Activated gamma-delta T cell treated with anti-CD3 and anti-CD28 coated beads, Interleukin-2, amount 50 U/mL, for 16 hours (primary cell): ENCODE measurements around the gene DUOXA2.
"Not testable (repeated sequence)": the region's sequence is repeated elsewhere in the genome, so short reads cannot be mapped to it uniquely, and the experiment has no call there.

ENCODE experiments used
- DNase-seq: peaks from one replicate; pipeline ENCODE4 v3.0.0-alpha.2; 2020; ENCODE audit warnings: low read depth

DUOXA2 gene

DNA sequence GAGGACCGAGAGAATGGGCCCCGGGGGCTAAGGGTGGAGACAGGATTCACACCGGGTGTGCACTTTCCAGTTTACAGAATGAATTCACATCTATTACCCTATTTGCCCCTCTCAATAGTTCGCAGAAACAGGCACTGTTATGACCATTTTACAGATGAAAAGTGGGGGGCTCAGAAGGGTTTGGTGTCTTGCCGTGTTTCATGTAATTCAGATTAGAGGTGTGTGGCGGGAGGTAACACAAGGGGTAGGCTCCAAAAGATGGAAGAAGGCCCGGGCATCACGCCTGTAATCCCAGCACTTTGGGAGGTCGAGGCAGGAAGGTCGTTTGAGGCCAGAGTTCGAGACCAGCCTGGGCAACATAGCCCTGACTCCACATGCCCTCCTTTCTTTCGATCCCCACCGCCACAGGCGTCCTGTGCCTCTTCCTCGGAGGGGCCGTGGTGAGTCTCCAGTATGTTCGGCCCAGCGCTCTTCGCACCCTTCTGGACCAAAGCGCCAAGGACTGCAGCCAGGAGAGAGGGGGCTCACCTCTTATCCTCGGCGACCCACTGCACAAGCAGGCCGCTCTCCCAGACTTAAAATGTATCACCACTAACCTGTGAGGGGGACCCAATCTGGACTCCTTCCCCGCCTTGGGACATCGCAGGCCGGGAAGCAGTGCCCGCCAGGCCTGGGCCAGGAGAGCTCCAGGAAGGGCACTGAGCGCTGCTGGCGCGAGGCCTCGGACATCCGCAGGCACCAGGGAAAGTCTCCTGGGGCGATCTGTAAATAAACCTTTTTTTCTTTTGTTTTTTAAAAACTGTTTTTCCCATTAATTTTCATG lies 3.4 kb downstream of the DUOXA2 start:
- no peak for DNase-seq

DNA sequence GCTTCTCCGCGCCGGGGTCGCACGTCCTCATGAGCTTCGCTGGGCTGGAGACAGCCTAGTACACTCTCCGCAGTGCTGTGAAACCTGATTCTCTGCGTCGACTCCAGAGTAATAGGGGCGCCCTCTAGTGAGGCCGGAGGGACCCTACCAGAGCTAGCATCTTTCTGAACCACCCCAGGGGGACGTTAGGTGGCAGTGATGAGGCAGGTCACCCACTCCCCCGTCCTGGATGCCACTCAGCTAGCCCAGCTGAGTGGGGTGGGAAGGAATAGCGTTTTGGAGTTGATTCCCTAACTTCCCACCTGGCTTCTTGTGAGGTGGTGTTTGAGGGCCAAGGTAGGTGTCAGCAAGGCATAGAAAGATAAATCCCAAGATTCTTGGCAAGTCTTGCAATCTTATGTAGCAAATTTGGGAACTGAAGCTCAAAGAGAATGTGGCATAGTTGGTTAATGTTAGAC lies 4.0 kb downstream of the DUOXA2 start:
- peak; percentile 74 for DNase-seq

GRCh38 chr15:45118996-45119395 lies 4.9 kb downstream of the DUOXA2 start:
- no peak for DNase-seq

- DNase-seq = no peak
Measured at GRCh38 chr15:45120081-45120972, 6.2 kb downstream of the DUOXA2 start.

GRCh38 chr15:45121020-45121419 lies 6.9 kb downstream of the DUOXA2 start:
- no peak for DNase-seq

GRCh38 chr15:45121706-45122417 lies 7.7 kb downstream of the DUOXA2 start:
- no peak for DNase-seq

DNA sequence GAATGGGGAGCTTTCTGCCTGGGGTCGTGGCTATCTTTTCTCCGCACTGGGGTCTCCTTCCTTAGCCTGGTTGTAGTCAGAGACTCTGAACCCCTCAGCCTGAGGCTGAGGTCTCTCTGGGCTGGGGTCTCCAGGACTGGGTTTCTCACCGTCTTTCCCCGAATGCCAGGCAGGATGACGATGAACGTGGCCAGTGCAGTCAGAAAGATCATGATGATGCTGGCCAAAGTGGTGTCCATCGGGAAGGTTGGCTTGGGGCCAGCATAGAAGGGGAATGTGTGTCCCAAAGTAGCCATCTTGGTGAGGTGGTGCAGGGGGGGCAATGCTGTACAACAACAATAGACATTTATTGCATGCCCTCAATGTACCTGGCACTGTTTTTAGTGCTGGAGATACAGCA lies 8.6 kb downstream of the DUOXA2 start:
- DNase-seq = no peak

DNA sequence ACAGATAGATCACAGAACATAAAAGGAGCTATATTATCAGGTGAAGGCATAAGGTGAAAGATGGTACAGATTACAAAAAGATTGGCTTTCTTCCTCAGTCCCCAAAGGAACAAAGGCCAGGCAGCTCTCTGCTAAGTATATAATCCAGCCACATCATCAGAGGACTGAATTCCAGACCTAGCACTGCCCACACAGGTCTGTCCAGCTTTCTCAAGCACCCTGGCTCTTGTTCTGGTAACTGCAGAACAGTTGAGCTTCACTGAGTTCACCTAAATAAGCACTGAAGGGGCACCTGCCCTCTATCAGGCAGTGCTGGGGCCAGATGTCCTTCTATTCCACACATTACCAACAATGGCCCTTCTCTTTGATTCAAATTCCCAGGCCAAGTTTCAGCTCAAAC lies 9.3 kb downstream of the DUOXA2 start:
- DNase-seq = no peak

GRCh38 chr15:45126535-45127158 lies 12.5 kb downstream of the DUOXA2 start:
- DNase-seq = peak; percentile 26

DNA sequence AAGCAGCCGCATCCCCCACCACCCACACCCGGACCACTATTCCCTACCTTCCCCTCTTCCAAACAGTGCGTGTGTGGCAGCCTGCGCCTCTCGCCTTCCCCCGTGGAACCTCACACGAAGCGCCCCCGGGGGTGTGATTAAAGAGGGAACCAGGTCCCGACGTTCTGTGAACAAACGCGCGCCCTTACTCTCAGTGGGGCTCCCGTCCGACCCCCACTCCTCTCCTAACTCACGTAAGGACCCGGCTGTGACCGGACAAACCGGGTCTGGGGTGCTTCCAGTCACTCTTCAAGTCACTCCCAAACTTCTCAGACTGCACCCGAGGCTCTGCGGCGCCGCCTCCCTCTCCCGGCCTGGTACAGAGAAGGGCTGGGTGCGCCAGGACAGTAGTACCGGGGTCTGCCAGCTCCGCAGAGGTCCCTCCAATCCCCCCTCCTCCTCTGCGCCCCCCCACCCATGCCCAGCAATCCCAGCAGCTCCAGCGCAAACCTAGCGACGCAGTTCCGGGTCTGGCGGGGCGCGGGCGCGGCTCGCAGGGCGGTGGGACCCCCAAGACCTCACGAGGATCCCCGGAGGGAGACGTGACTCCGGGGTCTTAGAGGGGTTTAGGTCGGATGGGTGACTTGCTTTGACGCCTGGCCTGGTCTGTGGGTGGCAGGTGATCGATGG lies 15.0 kb downstream of the DUOXA2 start:
- no peak for DNase-seq

- no peak for DNase-seq
Measured at GRCh38 chr15:45129651-45130129, 15.6 kb downstream of the DUOXA2 start, which contains the start of the genes DUOX1 and DUOXA1. TSS of gene DUOX1 (plus strand) at chr15:45129994. CDS start at chr15:45131967, 1,973 bp downstream. TSS of gene DUOXA1 (minus strand) at chr15:45129879. CDS start at chr15:45123014, 6,865 bp downstream.

- DNase-seq = no peak
Measured at GRCh38 chr15:45130291-45131000, 16.3 kb downstream of the DUOXA2 start.

GRCh38 chr15:45131510-45131909 lies 17.4 kb downstream of the DUOXA2 start:
- DNase-seq = no peak

DNA sequence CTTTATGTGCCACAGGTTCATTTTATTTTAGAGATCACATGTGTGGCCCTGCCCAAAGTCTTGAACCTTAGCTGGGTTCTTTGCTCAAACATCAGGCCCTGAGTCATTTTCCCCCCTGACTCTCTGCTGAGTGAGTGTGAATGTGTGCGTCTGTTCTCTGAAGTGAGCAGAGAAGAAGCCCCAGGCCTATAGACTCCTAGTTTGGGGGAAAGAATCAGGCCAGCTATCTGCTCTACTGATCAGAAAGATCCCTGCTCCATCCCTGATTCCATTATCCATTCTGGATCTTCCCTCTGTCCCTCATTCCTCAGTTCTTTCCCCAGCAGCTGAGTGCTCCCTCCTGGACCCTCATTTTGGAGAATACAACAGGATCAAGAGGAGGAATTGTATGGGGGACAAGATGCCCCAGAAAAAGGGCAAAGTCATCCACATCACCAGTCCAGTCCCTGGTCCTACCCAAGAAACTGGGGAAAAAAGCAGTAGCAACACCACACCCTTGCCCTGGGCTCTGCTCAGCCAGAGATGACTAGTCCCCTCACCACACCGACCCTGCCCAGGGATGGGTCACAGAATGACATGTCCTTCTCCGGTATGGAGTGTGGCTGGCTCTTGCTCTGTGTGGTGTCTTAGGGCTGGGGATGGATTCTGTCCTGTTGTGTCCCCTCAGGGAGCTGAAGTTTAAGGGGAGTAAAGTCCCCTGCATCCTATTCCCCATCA lies 18.9 kb downstream of the DUOXA2 start:
- no peak for DNase-seq

GRCh38 chr15:45133561-45133920 lies 19.4 kb downstream of the DUOXA2 start:
- no peak for DNase-seq

DNA sequence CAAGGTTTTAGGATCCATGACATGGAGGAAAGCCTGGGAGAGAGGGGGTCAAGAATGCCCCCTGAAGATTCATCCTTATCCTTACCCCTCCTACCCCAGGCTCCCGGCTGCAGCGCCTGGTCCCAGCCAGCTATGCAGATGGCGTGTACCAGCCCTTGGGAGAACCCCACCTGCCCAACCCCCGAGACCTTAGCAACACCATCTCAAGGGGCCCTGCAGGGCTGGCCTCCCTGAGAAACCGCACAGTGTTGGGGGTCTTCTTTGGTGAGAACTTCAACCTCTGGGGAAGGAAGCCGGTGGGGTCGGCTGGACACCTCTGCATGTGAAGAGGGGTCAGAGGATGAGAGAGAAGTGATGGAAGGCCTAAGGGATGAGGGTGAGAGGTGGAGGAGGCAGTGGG lies 19.9 kb downstream of the DUOXA2 start:
- DNase-seq = no peak

GRCh38 chr15:45134682-45135604 lies 20.8 kb downstream of the DUOXA2 start:
- DNase-seq = no peak

GRCh38 chr15:45135705-45136377 lies 21.7 kb downstream of the DUOXA2 start:
- DNase-seq = not testable (repeated sequence)
